ENCODE measurements around the gene AIG1. TPM values are rescaled to one million over a fixed set of nuclear protein-coding genes. Genes with fewer than 3 reads are reported as not detected.

AIG1 gene
- total and polyA plus RNA-seq, 2 of the 4 experiments (the other 2 are of a cell fraction): 21.3 to 27.1 TPM

DNA sequence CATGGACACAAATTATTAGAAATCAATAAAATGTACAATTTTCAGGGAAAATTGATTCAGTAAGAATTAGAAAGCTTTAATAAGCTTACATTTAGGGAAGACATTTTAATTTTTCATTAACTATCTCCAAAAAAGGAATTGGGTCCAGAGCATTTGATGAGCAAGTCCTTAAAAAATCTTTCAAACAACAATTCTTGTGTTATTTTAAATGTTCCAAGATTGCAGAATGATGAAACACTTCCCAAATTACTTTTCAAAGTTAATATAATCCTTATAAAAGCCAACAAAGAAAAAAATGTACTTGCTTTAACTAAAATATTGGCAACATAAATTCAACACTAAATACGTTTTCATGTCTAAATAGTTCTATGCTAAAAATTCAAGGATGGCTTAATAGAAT, 287.8 kb downstream of the AIG1 start:
- ATAC-seq (ENCODE audit: low read depth): no peak
- TF ChIP-seq RFX5 (IDR thresholded peaks at IDR 0.05; ENCODE audit: low read depth, low read length): no peak
- no peak for TF ChIP-seq USF2 (IDR thresholded peaks at IDR 0.05; ENCODE audit: low read depth, low read length)
- TF ChIP-seq POLR2A (IDR thresholded peaks at IDR 0.05; ENCODE audit: low read depth, low read length): no peak
- TF ChIP-seq MAZ (IDR thresholded peaks at IDR 0.05; ENCODE audit: borderline replicate concordance, low read depth, low read length): no peak
- no peak for TF ChIP-seq CTCF (conservative IDR thresholded peaks at IDR 0.05; ENCODE audit: low read depth, low read length)
- TF ChIP-seq RAD21 (IDR thresholded peaks at IDR 0.05; ENCODE audit: low read length): no peak
- no peak for TF ChIP-seq CHD1 (IDR thresholded peaks at IDR 0.05; ENCODE audit: low read depth, low read length)
- TF ChIP-seq NFE2L2 (IDR thresholded peaks at IDR 0.05; ENCODE audit: low read depth, low read length): no peak
- no peak for TF ChIP-seq MXI1 (IDR thresholded peaks at IDR 0.05; ENCODE audit: borderline replicate concordance, low read depth, low read length)
- no peak for TF ChIP-seq RCOR1 (IDR thresholded peaks at IDR 0.05; ENCODE audit: insufficient replicate concordance, low read length)
- no peak for TF ChIP-seq SMC3 (IDR thresholded peaks at IDR 0.05; ENCODE audit: low read depth, low read length)
- no peak for TF ChIP-seq CEBPB (IDR thresholded peaks at IDR 0.05; ENCODE audit: low read depth, low read length)
- no peak for TF ChIP-seq ELK1 (IDR thresholded peaks at IDR 0.05; ENCODE audit: borderline replicate concordance, low read depth, low read length)
- no peak for TF ChIP-seq FOS (IDR thresholded peaks at IDR 0.05; ENCODE audit: low read depth, low read length)
- no peak overlapping the region for H3K4me2 ChIP-seq (ENCODE audit: low read depth, low read length)

More for the DNA sequence above, 287.8 kb downstream of the AIG1 start:
- Histone ChIP-seq H3K9ac (ENCODE audit: low read depth, low read length) (no peak overlapping the region), H4K5ac (ENCODE audit: low read depth, low read length) (no peak overlapping the region), H4K20me1 (ENCODE audit: insufficient read depth, low read length) (no peaks in the 10 kb centered on the region), H3K4me1 (ENCODE audit: control insufficient read depth, insufficient read depth, low read length) (0 out of 2 replicates have a peak, but pooled peaks cover 1% of the 10 kb centered on the region), H2AFZ (replicated peaks; ENCODE audit: low read length, poor library complexity) (no peak overlapping the region), H4K91ac (ENCODE audit: insufficient read depth, low read depth, low read length) (no peak overlapping the region), H2AK9ac (replicated peaks; ENCODE audit: low read depth, low read length, poor library complexity) (no peak overlapping the region), H3K4me3 (ENCODE audit: insufficient read depth, low read depth, low read length) (no peak overlapping the region), H2BK5ac (ENCODE audit: low read depth, low read length, poor library complexity, severe bottlenecking) (peak overlapping the region; percentile 58), H3K27ac (ENCODE audit: insufficient read depth, low read length) (no peak overlapping the region), H2BK15ac (ENCODE audit: low read depth, low read length) (no peak overlapping the region), H2BK120ac (ENCODE audit: low read depth, low read length) (no peak overlapping the region), H4K8ac (ENCODE audit: low read depth in 2 of 2, low read length in 2 of 2) (peak overlapping the region in 1 of 2 experiments; percentile 21; a peak in 1 of 4 replicates), H3K14ac (replicated peaks; ENCODE audit: low read depth, low read length) (no peak overlapping the region), H3K27me3 (ENCODE audit: control insufficient read depth, insufficient read depth, low read length) (no peaks in the 10 kb centered on the region), H3K4ac (ENCODE audit: low read depth, low read length) (no peak overlapping the region), H2BK20ac (ENCODE audit: low read depth, low read length) (no peak overlapping the region), H3K9me3 (ENCODE audit: control insufficient read depth, insufficient read depth, low read length) (no peaks in the 10 kb centered on the region), H3K56ac (ENCODE audit: extremely low read depth, insufficient read depth, low read length) (no peak overlapping the region; the same call in 1 of the 2 replicates), H3K18ac (ENCODE audit: low read depth, low read length) (no peak overlapping the region), H3K79me1 (ENCODE audit: low read depth in 1 of 2, low read length in 2 of 2) (no peaks in the 10 kb centered on the region; a peak in 1 of 4 replicates), H3K9me1 (ENCODE audit: insufficient read depth, low read length) (no peaks in the 10 kb centered on the region), H3K36me3 (ENCODE audit: control insufficient read depth, insufficient read depth, low read length) (no peaks in the 10 kb centered on the region), H2AK5ac (ENCODE audit: low read depth, low read length) (no peak overlapping the region), H3K23ac (ENCODE audit: low read depth, low read length) (no peak overlapping the region)
- CTCF ChIA-PET: interaction anchor here (1.2 kb wide), 1 partner anchor 11 kb away, joined by 3 read pairs; no protein-coding TSS in a partner anchor
- dilution Hi-C loops (cut with HindIII; ENCODE audit: low sequenced_read_pairs, unreplicated experiment): no loop called here
- WGBS, 2 experiments (ENCODE audit: extremely low coverage in 2 of 2, insufficient read length in 1 of 2): no CpG with 5 or more reads among the region's 1 CpG
- intact Hi-C loops (cut with micrococcal nuclease): no loop called here
- peak; percentile 28 for DNase-seq
- in situ Hi-C loops (cut with MboI; ENCODE audit: low sequenced_read_pairs): no loop called here
- POLR2A ChIA-PET (ENCODE audit: unreplicated experiment): no interaction called here
- no TSS peak for BruUV-seq (replicated peaks)
